GM12801 (cell line): ENCODE measurements around the gene ELMO1.

ENCODE experiments used
- TF ChIP-seq, protein P1 (sequence below): IDR thresholded peaks from one replicate; pipeline ENCODE4 v1.5.1; 2011; ENCODE audit warnings: control low read depth; ENCODE audit not compliant: insufficient read length; ENCODE audit errors: extremely low read depth

The ELMO1 gene

GRCh38 chr7:37438906-37439652 lies 9.6 kb downstream of the ELMO1 start:
- TF ChIP-seq, protein P1, sequence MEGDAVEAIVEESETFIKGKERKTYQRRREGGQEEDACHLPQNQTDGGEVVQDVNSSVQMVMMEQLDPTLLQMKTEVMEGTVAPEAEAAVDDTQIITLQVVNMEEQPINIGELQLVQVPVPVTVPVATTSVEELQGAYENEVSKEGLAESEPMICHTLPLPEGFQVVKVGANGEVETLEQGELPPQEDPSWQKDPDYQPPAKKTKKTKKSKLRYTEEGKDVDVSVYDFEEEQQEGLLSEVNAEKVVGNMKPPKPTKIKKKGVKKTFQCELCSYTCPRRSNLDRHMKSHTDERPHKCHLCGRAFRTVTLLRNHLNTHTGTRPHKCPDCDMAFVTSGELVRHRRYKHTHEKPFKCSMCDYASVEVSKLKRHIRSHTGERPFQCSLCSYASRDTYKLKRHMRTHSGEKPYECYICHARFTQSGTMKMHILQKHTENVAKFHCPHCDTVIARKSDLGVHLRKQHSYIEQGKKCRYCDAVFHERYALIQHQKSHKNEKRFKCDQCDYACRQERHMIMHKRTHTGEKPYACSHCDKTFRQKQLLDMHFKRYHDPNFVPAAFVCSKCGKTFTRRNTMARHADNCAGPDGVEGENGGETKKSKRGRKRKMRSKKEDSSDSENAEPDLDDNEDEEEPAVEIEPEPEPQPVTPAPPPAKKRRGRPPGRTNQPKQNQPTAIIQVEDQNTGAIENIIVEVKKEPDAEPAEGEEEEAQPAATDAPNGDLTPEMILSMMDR = no peak

DNA sequence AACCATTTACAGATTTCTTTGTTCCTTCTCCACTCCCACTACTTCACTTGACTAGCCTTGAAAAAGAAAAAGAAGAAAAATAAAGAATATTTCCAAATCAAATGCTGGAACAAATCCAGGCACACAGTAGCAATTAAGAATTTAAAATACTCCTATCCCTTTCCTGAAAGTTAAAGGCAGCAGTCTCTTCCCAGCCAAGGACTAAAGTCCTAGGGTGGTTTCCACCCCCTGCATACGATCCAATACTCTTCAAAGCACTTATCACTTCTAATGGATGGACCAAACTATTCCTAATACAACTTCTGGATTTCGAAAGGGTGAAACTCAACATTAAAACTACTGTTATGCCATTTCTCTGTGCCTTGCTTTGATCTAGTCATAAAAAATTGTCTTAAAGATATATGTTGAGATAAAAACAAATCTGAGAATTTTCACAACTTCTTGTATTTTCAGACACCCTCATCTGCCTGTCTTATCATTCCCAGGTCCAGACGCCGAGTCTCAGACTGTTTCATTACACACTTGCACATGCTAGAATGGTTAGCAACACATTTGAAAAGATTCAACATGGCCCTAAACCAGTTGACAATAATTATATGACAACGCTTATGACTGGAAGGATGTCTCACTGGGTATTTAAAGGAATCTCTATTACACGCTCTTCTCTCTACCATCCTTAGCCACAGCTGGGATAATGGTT lies 13.4 kb downstream of the ELMO1 start:
- TF ChIP-seq, protein P1 = no peak

DNA sequence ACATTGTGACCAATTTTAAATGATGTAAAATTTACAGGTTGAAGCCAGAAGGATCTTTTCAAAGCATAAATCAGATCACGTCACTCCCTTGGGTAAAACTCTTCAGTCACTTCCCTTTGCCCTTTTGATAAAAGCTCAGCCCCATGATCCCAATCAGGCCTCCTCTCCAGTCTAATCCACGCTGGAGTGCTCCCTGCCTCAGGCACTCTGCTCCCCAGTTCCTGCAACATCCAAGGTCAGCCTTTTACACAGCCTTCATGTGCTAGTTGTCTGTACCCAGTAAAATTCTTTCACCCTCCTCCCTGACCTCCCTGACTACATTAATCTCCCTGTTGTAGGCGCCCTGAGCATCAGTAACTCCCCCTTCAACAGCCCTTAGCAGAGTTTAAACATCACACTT lies 14.1 kb downstream of the ELMO1 start:
- TF ChIP-seq, protein P1 = no peak

GRCh38 chr7:37433166-37433565 lies 15.5 kb downstream of the ELMO1 start:
- TF ChIP-seq, protein P1 = no peak

GRCh38 chr7:37432281-37432920 lies 16.3 kb downstream of the ELMO1 start:
- TF ChIP-seq, protein P1 = no peak

GRCh38 chr7:37431413-37431812 lies 17.3 kb downstream of the ELMO1 start:
- TF ChIP-seq, protein P1 = no peak

DNA sequence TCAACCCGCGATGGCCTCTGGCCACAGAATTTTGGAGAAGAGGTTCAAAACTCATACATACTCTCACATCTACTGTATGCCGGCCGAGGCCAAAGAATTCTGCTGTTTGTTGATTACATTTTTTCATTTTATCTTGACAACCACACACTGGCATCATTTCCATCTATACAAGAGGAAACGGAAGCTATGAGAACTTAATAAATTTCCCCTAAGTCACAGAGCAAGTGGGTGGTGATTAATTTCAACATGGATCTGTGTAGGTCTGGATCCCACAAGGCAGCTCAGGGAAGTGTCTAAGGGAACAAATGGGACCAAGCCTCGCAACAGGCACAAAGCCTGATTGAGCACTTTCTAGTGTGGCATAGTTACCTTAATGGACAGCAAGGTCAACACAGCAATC lies 18.0 kb downstream of the ELMO1 start:
- TF ChIP-seq, protein P1 = no peak
